Osteocyte (in vitro differentiated cells): ENCODE measurements around the gene HOXB3. TPM values are rescaled to one million over a fixed set of nuclear protein-coding genes. Genes with fewer than 3 reads are reported as not detected.

Experiments
- DNase-seq: peaks from one replicate; pipeline ENCODE4 v3.0.0; 2021; ENCODE audit warnings: mixed read lengths; ENCODE audit not compliant: unreplicated experiment; ENCODE audit errors: extremely low spot score
- H3K27ac Mint-ChIP-seq: one replicate; pipeline ENCODE4 v1.8.0; 2021; ENCODE audit warnings: mild to moderate bottlenecking, mixed read lengths; ENCODE audit not compliant: unreplicated experiment
- H3K27me3 Mint-ChIP-seq: one replicate; pipeline ENCODE4 v1.8.0; 2021; ENCODE audit warnings: mixed read lengths; ENCODE audit not compliant: unreplicated experiment
- H3K36me3 Mint-ChIP-seq: one replicate; pipeline ENCODE4 v1.8.0; 2021; ENCODE audit warnings: mixed read lengths; ENCODE audit not compliant: unreplicated experiment
- H3K4me1 Mint-ChIP-seq: one replicate; pipeline ENCODE4 v1.8.0; 2021; ENCODE audit warnings: mixed read lengths; ENCODE audit not compliant: unreplicated experiment
- H3K4me3 Mint-ChIP-seq: one replicate; pipeline ENCODE4 v1.8.0; 2021; ENCODE audit warnings: mild to moderate bottlenecking, moderate library complexity, mixed read lengths; ENCODE audit not compliant: unreplicated experiment
- H3K9me3 Mint-ChIP-seq: one replicate; pipeline ENCODE4 v1.8.0; 2021; ENCODE audit warnings: mixed read lengths; ENCODE audit not compliant: unreplicated experiment
- total RNA-seq: library from RNA; stranded (reverse); gene quantifications from 2 replicates; pipeline ENCODE4 v1.2.1, GENCODE V29; 2021
- TF ChIP-seq, protein P1 (sequence below): fragments of 200-600 bp; sonication (generic); IDR thresholded peaks from 2 replicates; pipeline ENCODE4 v1.5.0; 2021; ENCODE audit warnings: antibody characterized with exemption, mild to moderate bottlenecking, moderate library complexity

Gene HOXB3
- total RNA-seq, 1 donor from 2014 or later = 0.46 TPM

DNA sequence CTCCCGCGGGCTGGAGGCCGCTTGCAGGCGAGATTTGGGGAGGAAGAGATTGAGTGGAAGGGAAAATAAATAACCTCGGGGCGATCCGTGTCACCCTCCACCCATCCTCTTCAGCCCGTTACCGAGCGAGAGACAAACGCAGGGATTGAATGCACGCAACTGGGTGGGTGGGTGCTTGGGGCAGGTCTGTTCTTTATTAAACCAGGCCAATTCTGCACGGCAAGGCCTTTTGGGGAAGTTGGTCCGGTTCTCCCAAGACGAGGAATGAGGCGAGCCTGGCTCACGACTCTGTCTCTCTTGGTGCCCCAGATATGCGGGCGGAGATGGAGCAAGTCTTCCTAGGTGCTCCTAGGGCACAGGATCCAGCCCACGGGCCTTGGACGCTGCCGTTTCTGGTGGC, 21.2 kb upstream of the HOXB3 start:
- no peaks in the 10 kb centered on the region for H3K36me3 Mint-ChIP-seq
- H3K4me1 Mint-ChIP-seq = peaks cover 20% of the 10 kb centered on the region
- no peak overlapping the region for H3K4me3 Mint-ChIP-seq
- H3K27ac Mint-ChIP-seq = no peak overlapping the region
- H3K27me3 Mint-ChIP-seq = peaks cover 84% of the 10 kb centered on the region
- TF ChIP-seq, protein P1, sequence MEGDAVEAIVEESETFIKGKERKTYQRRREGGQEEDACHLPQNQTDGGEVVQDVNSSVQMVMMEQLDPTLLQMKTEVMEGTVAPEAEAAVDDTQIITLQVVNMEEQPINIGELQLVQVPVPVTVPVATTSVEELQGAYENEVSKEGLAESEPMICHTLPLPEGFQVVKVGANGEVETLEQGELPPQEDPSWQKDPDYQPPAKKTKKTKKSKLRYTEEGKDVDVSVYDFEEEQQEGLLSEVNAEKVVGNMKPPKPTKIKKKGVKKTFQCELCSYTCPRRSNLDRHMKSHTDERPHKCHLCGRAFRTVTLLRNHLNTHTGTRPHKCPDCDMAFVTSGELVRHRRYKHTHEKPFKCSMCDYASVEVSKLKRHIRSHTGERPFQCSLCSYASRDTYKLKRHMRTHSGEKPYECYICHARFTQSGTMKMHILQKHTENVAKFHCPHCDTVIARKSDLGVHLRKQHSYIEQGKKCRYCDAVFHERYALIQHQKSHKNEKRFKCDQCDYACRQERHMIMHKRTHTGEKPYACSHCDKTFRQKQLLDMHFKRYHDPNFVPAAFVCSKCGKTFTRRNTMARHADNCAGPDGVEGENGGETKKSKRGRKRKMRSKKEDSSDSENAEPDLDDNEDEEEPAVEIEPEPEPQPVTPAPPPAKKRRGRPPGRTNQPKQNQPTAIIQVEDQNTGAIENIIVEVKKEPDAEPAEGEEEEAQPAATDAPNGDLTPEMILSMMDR = no peak
- DNase-seq = no peak
- no peaks in the 10 kb centered on the region for H3K9me3 Mint-ChIP-seq

DNA sequence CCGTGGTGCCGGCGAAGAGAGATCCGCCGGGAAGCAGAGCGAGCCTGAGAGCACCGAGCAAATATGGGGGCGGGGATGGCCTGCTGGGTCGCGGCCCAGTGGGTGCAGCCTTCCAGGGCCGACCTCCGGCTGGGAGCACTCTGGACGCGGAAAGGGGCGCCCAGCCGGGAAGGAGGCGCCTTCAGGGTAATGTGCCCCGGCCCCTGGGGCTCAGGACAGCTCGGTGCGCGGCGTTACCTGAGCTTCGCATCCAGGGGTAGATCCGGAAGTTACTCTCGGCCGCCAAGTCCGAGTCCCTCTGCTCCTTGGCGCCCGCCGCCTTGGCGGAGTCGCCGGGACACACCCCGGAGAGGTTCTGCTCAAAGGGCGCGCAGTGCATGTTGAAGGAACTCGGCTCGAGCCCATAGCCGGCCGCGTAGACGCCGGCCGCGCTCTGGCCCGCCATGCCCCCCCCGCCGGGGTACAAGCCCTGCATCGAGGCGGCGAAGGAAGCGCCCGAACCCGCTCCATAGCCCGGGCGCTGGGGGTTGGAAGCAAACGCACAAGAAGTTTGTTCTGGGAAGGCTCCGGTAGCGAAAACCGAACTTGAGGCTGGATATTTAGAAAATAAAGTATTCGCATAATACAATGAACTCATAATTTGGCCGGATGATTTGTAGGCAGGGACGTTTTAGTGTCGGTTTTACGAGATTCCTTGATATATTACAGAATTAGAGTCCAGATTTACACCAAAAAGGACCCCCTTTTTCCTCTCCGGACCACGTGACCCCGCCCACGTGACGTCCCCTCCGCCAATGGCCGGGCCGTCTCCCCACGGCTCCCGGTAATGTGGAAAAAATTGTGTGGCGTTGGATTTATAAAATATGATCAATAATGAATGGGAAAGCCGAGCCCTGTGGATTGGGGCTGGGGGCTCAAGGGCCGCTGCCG, 20.5 kb upstream of the HOXB3 start, which contains the start of gene HOXB7:
Gene HOXB7 (minus strand): TSS at position 736 of the 930 bp plus-strand sequence. CDS start 99 bp downstream, at position 637.
- Mint-ChIP-seq H3K4me3 (no peak within 1 kb of the TSS), H3K27me3 (peaks cover 84% of the 10 kb centered on the region), H3K9me3 (no peaks in the 10 kb centered on the region), H3K27ac (no peak within 1 kb of the TSS), H3K36me3 (no peaks in the 10 kb centered on the region), H3K4me1 (peaks cover 20% of the 10 kb centered on the region)
- no peak for DNase-seq
- TF ChIP-seq, protein P1 = no peak

- TF ChIP-seq, protein P1 = no peak
- Mint-ChIP-seq H3K36me3 (no peaks in the 10 kb centered on the region), H3K27me3 (peaks cover 84% of the 10 kb centered on the region), H3K27ac (no peak overlapping the region), H3K4me1 (peaks cover 20% of the 10 kb centered on the region), H3K4me3 (no peak overlapping the region), H3K9me3 (no peaks in the 10 kb centered on the region)
- DNase-seq = no peak
Observed at GRCh38 chr17:48609759-48610281, 19.8 kb upstream of the HOXB3 start.

DNA sequence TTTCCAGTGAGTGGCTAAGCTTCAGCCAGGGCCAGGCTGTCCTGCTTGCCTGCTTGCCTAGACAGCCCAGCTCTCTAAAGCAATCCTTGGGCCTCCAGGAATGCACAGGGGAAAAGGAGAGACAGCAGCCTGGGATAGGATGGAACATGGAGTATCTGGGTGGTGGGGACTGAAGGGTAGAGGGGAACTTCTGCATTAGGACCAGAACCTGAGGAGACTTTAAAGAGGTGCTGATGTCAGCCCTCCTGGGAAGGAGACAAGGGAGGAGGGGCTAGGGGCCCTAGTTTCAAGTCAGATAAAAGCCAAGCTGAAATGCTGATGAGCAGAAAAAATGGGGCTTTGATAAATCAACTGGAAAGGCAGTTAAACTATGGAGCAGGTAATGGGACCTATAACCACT, 19.0 kb upstream of the HOXB3 start:
- H3K36me3 Mint-ChIP-seq = no peaks in the 10 kb centered on the region
- no peak overlapping the region for H3K27ac Mint-ChIP-seq
- peaks cover 16% of the 10 kb centered on the region for H3K4me1 Mint-ChIP-seq
- no peak for DNase-seq
- H3K27me3 Mint-ChIP-seq = peaks cover 85% of the 10 kb centered on the region
- H3K4me3 Mint-ChIP-seq = no peak overlapping the region
- TF ChIP-seq, protein P1 = no peak
- no peaks in the 10 kb centered on the region for H3K9me3 Mint-ChIP-seq

DNA sequence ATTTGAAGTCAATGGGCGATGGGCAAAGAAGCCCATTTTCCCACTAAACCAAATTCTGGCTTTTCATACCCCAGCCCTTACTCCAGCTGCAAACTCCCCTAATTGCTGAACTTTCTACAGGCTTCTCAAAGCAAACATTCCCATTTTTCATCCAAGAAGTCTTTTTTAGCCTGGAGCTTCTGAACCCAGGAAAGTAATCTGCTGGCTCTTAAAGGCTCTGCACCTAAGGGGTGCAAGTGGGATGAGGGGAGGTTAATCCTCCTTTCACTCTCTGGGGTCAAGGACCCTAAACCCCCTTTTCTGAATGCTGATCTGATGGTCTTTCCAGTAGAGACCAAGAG, 18.4 kb upstream of the HOXB3 start:
- peaks cover 13% of the 10 kb centered on the region for H3K4me1 Mint-ChIP-seq
- H3K36me3 Mint-ChIP-seq = no peaks in the 10 kb centered on the region
- TF ChIP-seq, protein P1 = no peak
- DNase-seq = no peak
- H3K27me3 Mint-ChIP-seq = peaks cover 84% of the 10 kb centered on the region
- no peak overlapping the region for H3K4me3 Mint-ChIP-seq
- H3K9me3 Mint-ChIP-seq = peaks cover 2% of the 10 kb centered on the region
- no peak overlapping the region for H3K27ac Mint-ChIP-seq
